GM12892 (cell line): ENCODE data around the gene PPP6R3.

Source experiments
- POLR2A ChIP-seq: IDR thresholded peaks from 2 replicates; pipeline ENCODE4 v1.6.1; 2011; ENCODE audit warnings: low read depth, low read length, control low read depth
- POLR2AphosphoS5 ChIP-seq: IDR thresholded peaks from 2 replicates; pipeline ENCODE4 v1.6.1; 2011; ENCODE audit warnings: low read depth, low read length, control low read depth
- TAF1 ChIP-seq: IDR thresholded peaks from 2 replicates; pipeline ENCODE4 v1.6.1; 2011; ENCODE audit warnings: low read depth, mild to moderate bottlenecking, control low read depth, low read length, borderline replicate concordance

DNA sequence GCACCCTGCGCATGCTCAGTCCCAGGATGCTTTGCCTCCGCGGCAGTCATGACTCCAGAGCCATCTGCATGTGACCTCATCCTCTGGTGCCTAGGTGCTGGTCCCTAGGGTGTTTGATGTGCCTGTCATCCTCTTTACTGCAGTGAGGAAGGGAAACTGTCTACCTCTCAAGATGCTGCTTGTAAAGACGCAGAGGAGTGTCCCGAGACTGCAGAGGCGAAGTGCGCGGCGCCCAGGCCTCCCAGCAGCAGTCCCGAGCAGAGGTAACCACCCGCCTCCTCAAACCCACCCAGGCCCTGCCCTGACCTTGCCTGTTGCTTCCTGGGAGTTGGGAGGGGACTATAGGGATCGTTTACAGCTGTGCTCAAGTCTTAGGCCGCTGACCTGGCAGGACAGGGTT is 149.2 kb downstream of the PPP6R3 start:
- no peak for TF ChIP-seq TAF1
- TF ChIP-seq POLR2AphosphoS5, result no peak
- no peak for TF ChIP-seq POLR2A
